ENCODE data around the gene MYH14. TPM values are rescaled to one million over a fixed set of nuclear protein-coding genes. Genes with fewer than 3 reads are reported as not detected.

Gene MYH14
- total RNA-seq, 2 experiments from 2014 or later: not detected

DNA sequence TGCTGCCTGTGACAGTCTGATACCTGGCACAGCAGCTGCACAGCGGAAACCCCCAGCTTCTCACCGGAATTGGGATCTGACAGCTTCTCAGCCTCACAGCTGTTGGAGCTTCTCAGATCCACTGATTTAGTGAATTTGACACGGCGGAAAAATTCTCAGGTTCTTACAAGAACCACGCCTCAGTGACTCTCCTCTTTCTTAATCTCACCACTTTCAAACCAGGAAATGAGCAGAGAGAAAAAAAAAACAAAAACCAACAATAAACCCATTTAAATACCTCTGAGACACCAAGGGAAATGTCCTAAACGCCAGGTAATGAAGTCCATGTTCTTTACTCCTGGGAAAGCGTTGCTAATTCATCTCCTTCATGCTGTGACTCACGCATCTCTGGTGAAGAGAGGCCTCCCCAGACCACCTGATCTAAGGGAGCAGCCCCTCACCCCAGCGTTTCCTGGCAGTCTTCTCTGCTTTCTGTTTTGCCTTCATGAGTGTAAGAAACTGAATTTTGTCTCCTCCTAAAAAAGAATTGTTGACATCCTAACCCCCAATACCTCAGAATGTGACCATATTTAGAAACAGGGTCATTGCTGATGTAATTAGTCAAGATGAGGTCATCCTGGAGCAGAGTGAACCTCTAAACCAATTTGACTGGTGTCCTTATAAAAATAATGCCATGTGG is 24.4 kb upstream of the MYH14 start:
- Histone ChIP-seq H3K9me2 (ENCODE audit: insufficient read depth, low read length) (no peaks in the 10 kb centered on the region), H3K27ac (ENCODE audit: low read depth, low read length, poor library complexity, severe bottlenecking) (peak overlapping the region; percentile 18), H2AFZ (ENCODE audit: low read length) (peak overlapping the region; percentile 61), H4K20me1 (ENCODE audit: insufficient read depth, low read length) (no peaks in the 10 kb centered on the region), H3K4me3 (ENCODE audit: low read depth, low read length, poor library complexity, severe bottlenecking) (no peak overlapping the region), H3K79me2 (ENCODE audit: insufficient read depth, low read depth, low read length) (no peaks in the 10 kb centered on the region), H3K4me2 (ENCODE audit: low read length) (peak overlapping the region; percentile 36), H3K36me3 (ENCODE audit: insufficient read depth, low read length) (no peaks in the 10 kb centered on the region), H3K4me1 (ENCODE audit: insufficient read depth, low read length, poor library complexity, severe bottlenecking) (peaks cover 9% of the 10 kb centered on the region), H3K9me3 (ENCODE audit: low read length) (0 out of 2 replicates have a peak, but pooled peaks cover 5% of the 10 kb centered on the region)
- intact Hi-C loops (cut with micrococcal nuclease; ENCODE audit: unreplicated experiment): no loop called here
- BruUV-seq (replicated peaks): no TSS peak
- TF ChIP-seq, protein P1, sequence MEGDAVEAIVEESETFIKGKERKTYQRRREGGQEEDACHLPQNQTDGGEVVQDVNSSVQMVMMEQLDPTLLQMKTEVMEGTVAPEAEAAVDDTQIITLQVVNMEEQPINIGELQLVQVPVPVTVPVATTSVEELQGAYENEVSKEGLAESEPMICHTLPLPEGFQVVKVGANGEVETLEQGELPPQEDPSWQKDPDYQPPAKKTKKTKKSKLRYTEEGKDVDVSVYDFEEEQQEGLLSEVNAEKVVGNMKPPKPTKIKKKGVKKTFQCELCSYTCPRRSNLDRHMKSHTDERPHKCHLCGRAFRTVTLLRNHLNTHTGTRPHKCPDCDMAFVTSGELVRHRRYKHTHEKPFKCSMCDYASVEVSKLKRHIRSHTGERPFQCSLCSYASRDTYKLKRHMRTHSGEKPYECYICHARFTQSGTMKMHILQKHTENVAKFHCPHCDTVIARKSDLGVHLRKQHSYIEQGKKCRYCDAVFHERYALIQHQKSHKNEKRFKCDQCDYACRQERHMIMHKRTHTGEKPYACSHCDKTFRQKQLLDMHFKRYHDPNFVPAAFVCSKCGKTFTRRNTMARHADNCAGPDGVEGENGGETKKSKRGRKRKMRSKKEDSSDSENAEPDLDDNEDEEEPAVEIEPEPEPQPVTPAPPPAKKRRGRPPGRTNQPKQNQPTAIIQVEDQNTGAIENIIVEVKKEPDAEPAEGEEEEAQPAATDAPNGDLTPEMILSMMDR (conservative IDR thresholded peaks at IDR 0.05; ENCODE audit: low read length): no peak
- TF ChIP-seq EZH2phosphoT487 (IDR thresholded peaks at IDR 0.05; ENCODE audit: borderline replicate concordance, low read depth, low read length): no peak
- CTCF ChIA-PET (ENCODE audit: unreplicated experiment): no interaction called here
- DNase-seq (ENCODE audit: low spot score): peak; percentile 19
- POLR2A ChIA-PET: no interaction called here

DNA sequence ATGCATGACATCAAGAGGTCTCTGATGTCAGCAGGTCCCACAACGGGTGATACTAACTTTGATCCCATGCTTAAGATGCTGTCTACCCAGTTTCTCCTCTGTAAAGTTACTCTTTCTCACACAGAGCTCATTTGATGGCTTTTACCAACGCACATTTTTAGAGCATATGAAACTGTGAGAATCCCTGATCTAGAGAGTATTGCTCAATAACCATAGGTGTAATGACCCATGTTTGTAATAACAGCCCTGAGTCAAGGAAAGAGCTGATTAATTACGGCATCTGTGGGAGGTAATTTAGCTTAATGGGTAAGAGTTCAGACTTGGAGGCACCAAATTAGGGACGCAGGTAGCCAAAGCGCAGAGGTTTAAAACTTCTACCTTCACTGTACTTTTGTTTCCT is 22.3 kb upstream of the MYH14 start:
- no peak overlapping the region for H3K4me3 ChIP-seq (ENCODE audit: low read depth, low read length, poor library complexity, severe bottlenecking)
- intact Hi-C loops (cut with micrococcal nuclease; ENCODE audit: unreplicated experiment): no loop called here
- no peak overlapping the region for H2AFZ ChIP-seq (ENCODE audit: low read length)
- ChIA-PET POLR2A (no interaction called here), CTCF (ENCODE audit: unreplicated experiment) (no interaction called here)
- no peaks in the 10 kb centered on the region for H3K79me2 ChIP-seq (ENCODE audit: insufficient read depth, low read depth, low read length)
- no TSS peak for BruUV-seq (replicated peaks)
- 0 out of 2 replicates have a peak, but pooled peaks cover 5% of the 10 kb centered on the region for H3K9me3 ChIP-seq (ENCODE audit: low read length)
- H3K36me3 ChIP-seq (ENCODE audit: insufficient read depth, low read length): no peaks in the 10 kb centered on the region
- H3K9me2 ChIP-seq (ENCODE audit: insufficient read depth, low read length): no peaks in the 10 kb centered on the region
- peaks cover 9% of the 10 kb centered on the region for H3K4me1 ChIP-seq (ENCODE audit: insufficient read depth, low read length, poor library complexity, severe bottlenecking)
- no peak for DNase-seq (ENCODE audit: low spot score)
- H3K4me2 ChIP-seq (ENCODE audit: low read length): no peak overlapping the region
- TF ChIP-seq EZH2phosphoT487 (IDR thresholded peaks at IDR 0.05; ENCODE audit: borderline replicate concordance, low read depth, low read length): no peak
- TF ChIP-seq, protein P1 (conservative IDR thresholded peaks at IDR 0.05; ENCODE audit: low read length): no peak
- H3K27ac ChIP-seq (ENCODE audit: low read depth, low read length, poor library complexity, severe bottlenecking): no peak overlapping the region
- no peaks in the 10 kb centered on the region for H4K20me1 ChIP-seq (ENCODE audit: insufficient read depth, low read length)

DNA sequence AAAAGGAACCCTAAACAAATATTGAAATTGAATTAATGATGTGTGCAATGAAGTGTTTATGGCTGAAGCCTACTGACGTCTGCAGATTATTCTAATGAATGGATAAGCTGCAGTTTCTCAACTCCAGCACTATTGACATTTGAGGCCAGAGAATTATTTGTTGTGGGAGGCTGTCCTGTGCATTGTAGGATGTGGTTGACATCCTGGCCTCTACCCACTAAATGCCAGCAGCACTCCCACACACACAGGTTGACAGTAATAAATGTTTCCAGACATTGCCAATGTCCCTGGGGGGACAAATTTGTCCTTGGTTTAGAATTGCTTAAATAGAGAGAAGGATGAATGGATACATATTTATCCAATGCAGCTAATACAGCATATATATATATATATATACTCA is 19.2 kb upstream of the MYH14 start:
- Histone ChIP-seq H3K4me2 (ENCODE audit: low read length) (no peak overlapping the region), H4K20me1 (ENCODE audit: insufficient read depth, low read length) (no peaks in the 10 kb centered on the region), H3K79me2 (ENCODE audit: insufficient read depth, low read depth, low read length) (no peaks in the 10 kb centered on the region), H3K9me2 (ENCODE audit: insufficient read depth, low read length) (no peaks in the 10 kb centered on the region), H3K36me3 (ENCODE audit: insufficient read depth, low read length) (no peaks in the 10 kb centered on the region), H3K27ac (ENCODE audit: low read depth, low read length, poor library complexity, severe bottlenecking) (no peak overlapping the region), H3K4me1 (ENCODE audit: insufficient read depth, low read length, poor library complexity, severe bottlenecking) (peaks cover 2% of the 10 kb centered on the region), H3K9me3 (ENCODE audit: low read length) (0 out of 2 replicates have a peak, but pooled peaks cover 5% of the 10 kb centered on the region), H3K4me3 (ENCODE audit: low read depth, low read length, poor library complexity, severe bottlenecking) (no peak overlapping the region), H2AFZ (ENCODE audit: low read length) (no peak overlapping the region)
- no peak for TF ChIP-seq EZH2phosphoT487 (IDR thresholded peaks at IDR 0.05; ENCODE audit: borderline replicate concordance, low read depth, low read length)
- TF ChIP-seq, protein P1 (conservative IDR thresholded peaks at IDR 0.05; ENCODE audit: low read length): no peak
- ChIA-PET POLR2A (no interaction called here), CTCF (ENCODE audit: unreplicated experiment) (no interaction called here)
- no peak for DNase-seq (ENCODE audit: low spot score)
- no TSS peak for BruUV-seq (replicated peaks)
- intact Hi-C loops (cut with micrococcal nuclease; ENCODE audit: unreplicated experiment): no loop called here
